Hepatocyte (in vitro differentiated cells): ENCODE data around the gene SLC1A5. TPM values are rescaled to one million over a fixed set of nuclear protein-coding genes. Genes with fewer than 3 reads are reported as not detected.

Source experiments
- DNase-seq: peaks from one replicate; pipeline ENCODE4 v3.0.0-alpha.2; 2016; ENCODE audit warnings: low spot score
- H2AFZ ChIP-seq: fragments of 200-600 bp; sonication (generic); 2 replicates; pipeline ENCODE4 v1.6.0; 2016; ENCODE audit warnings: antibody characterized with exemption, mild to moderate bottlenecking
- H3K27ac ChIP-seq: fragments of 200-600 bp; sonication (generic); 2 replicates; pipeline ENCODE4 v1.5.1; 2016; ENCODE audit warnings: mild to moderate bottlenecking
- H3K27me3 ChIP-seq: fragments of 200-600 bp; sonication (generic); 2 replicates; pipeline ENCODE4 v1.6.1; 2016
- H3K36me3 ChIP-seq: fragments of 200-600 bp; sonication (generic); replicated peaks from 2 replicates; pipeline ENCODE4 v1.5.1; 2016; ENCODE audit warnings: low read depth; ENCODE audit not compliant: insufficient read depth
- H3K4me1 ChIP-seq: fragments of 200-600 bp; sonication (generic); 2 replicates; pipeline ENCODE4 v1.5.1; 2016; ENCODE audit warnings: mild to moderate bottlenecking, moderate library complexity; ENCODE audit not compliant: insufficient read depth
- H3K4me2 ChIP-seq: fragments of 200-600 bp; sonication (generic); 2 replicates; pipeline ENCODE4 v1.6.0; 2016
- H3K4me3 ChIP-seq: fragments of 200-600 bp; sonication (generic); 2 replicates; pipeline ENCODE4 v1.5.1; 2016; ENCODE audit warnings: mild to moderate bottlenecking
- H3K79me2 ChIP-seq: fragments of 200-600 bp; sonication (generic); 2 replicates; pipeline ENCODE4 v1.6.0; 2017; ENCODE audit warnings: mild to moderate bottlenecking
- H3K9me2 ChIP-seq: fragments of 200-600 bp; sonication (generic); replicated peaks from 2 replicates; pipeline ENCODE4 v1.6.0; 2017; ENCODE audit warnings: mild to moderate bottlenecking; ENCODE audit not compliant: insufficient read depth
- H3K9me3 ChIP-seq: fragments of 200-600 bp; sonication (generic); 2 replicates; pipeline ENCODE4 v1.5.1; 2016; ENCODE audit warnings: low read depth, mild to moderate bottlenecking
- H4K20me1 ChIP-seq: fragments of 200-600 bp; sonication (generic); 2 replicates; pipeline ENCODE4 v1.6.0; 2016; ENCODE audit warnings: mild to moderate bottlenecking; ENCODE audit not compliant: insufficient read depth, poor library complexity, severe bottlenecking
- CTCF ChIP-seq: fragments of 200-600 bp; sonication (generic); IDR thresholded peaks from 2 replicates; pipeline ENCODE4 v1.5.1; 2016; ENCODE audit warnings: antibody characterized with exemption, mild to moderate bottlenecking; ENCODE audit not compliant: poor library complexity
- EZH2 ChIP-seq: fragments of 200-600 bp; sonication (generic); IDR thresholded peaks from 2 replicates; pipeline ENCODE4 v1.6.1; 2016; ENCODE audit warnings: antibody characterized with exemption, mild to moderate bottlenecking, borderline replicate concordance
- EZH2phosphoT487 ChIP-seq: fragments of 200-600 bp; sonication (generic); IDR thresholded peaks from one replicate; pipeline ENCODE4 v1.6.1; 2018; ENCODE audit warnings: antibody characterized with exemption, mild to moderate bottlenecking, low read depth, moderate library complexity; ENCODE audit not compliant: unreplicated experiment, severe bottlenecking
- WGBS: methylation state at CpG from one replicate; pipeline ENCODE4 v1.1.6; 2016; ENCODE audit warnings: low lambda C conversion rate; ENCODE audit errors: missing lambda C conversion rate; 5-methylcytosine and 5-hydroxymethylcytosine counted together
- polyA plus RNA-seq: library from polyadenylated mRNA; unstranded; fragments of >200 nt; fragmentation: Nextera tagmentation; extraction: Ambion mirVana; gene quantifications from 2 replicates; pipeline ENCODE4 v1.2.1, GENCODE V29; 2016
- total RNA-seq: library from RNA; depleted of rRNA; stranded (reverse); fragments of >200 nt; gene quantifications from 2 replicates; pipeline ENCODE4 v1.2.3, GENCODE V29; 2014

Gene SLC1A5
- total and polyA plus RNA-seq, 2 experiments from 2014 or later, result 87.9 to 171 TPM

DNA sequence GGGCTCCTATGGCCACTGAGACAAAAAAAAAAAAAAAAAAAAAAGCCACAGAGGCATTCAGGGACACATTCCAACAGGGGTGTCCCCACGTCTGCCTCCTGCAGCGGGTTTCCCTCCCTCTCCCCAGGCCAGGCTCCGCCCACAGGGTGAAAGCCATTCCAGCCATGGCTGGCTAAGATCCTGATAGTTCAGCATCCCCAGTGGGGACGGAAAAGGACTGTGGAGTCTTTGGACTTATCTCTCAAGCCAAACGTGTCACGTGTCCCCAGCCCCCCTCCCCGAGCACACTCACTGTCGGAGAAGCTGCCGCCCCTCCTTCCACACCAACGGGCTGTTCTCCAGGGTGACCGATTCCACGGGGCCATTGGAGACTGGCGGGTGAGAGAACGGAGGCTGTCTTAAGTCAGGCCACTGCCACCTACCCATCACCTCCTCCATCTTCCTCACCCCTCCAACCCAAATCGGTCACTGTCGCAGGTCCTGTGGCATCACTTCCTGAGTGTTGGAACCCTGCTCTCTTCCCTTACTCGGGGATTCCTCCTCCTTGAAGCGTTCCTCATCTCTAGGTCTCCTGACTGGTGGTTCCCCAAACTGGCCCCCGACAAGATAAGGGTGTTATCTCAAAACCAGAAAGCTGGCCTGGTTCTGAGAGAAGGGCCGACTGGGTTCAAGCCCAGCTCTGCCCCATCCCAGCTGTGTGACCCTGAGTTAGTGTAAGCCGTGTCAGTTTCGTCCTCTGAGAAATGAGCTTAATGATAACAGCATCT is 51.7 kb downstream of the SLC1A5 start:
- no peaks in the 10 kb centered on the region for H3K27me3 ChIP-seq
- peaks cover 59% of the 10 kb centered on the region for H4K20me1 ChIP-seq
- no peak for DNase-seq
- H3K4me2 ChIP-seq, result no peak overlapping the region
- H3K4me3 ChIP-seq, result no peak overlapping the region
- H3K9me3 ChIP-seq, result no peaks in the 10 kb centered on the region
- H3K36me3 ChIP-seq, result no peaks in the 10 kb centered on the region
- WGBS, result 87% methylated on average over 22 of the region's 22 CpGs
- TF ChIP-seq EZH2phosphoT487, result no peak
- no peak for TF ChIP-seq CTCF
- TF ChIP-seq EZH2, result no peak
- no peaks in the 10 kb centered on the region for H3K9me2 ChIP-seq
- no peaks in the 10 kb centered on the region for H3K4me1 ChIP-seq
- peaks cover 70% of the 10 kb centered on the region for H3K79me2 ChIP-seq
- no peak overlapping the region for H2AFZ ChIP-seq
- no peak overlapping the region for H3K27ac ChIP-seq

GRCh38 chr19:46733690-46734292 is 54.6 kb downstream of the SLC1A5 start:
- DNase-seq, result no peak
- Histone ChIP-seq H3K27ac (no peak overlapping the region), H4K20me1 (peaks cover 37% of the 10 kb centered on the region), H3K9me3 (no peaks in the 10 kb centered on the region), H3K79me2 (peaks cover 41% of the 10 kb centered on the region), H3K36me3 (no peaks in the 10 kb centered on the region), H3K4me2 (no peak overlapping the region), H3K9me2 (no peaks in the 10 kb centered on the region), H3K4me3 (no peak overlapping the region), H2AFZ (no peak overlapping the region), H3K4me1 (no peaks in the 10 kb centered on the region), H3K27me3 (no peaks in the 10 kb centered on the region)
- TF ChIP-seq EZH2phosphoT487 (no peak), EZH2 (no peak), CTCF (no peak)
- 95% methylated on average over 11 of the region's 11 CpGs for WGBS

DNA sequence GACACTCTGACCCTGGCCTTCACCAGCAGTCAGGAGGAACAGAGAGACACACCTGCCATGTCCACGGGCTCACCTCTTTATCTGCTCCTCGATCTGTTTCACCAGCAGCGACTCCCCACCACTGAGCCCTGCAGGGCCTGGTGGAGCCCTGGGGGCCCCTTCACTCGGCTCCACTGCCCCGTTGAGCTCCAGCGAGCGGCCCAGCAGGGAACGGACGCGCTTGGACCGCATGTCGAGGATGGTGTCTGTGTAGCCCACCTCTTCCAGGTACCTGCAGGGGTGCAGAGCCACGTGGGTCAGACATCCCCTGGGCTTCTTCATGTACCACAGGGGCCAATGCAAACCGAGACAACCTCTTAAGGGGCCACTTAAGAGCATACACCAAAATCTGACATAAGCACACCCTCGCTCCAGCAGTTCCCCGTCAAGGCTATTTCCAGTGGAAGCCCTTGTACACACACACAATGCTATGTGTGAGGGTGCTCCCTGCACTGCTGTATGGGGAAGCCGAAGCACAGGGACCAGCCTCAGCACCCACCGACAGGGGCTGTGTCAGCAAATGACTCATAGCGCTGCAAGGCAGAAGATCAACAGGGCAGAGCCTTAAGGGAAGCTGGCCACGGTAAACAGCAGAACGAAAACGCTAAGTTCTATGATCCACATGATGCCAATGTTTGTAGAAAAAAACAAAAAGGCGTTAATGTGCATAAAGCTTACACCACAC is 55.3 kb downstream of the SLC1A5 start:
- Histone ChIP-seq H3K4me2 (no peak overlapping the region), H3K4me3 (no peak overlapping the region), H3K9me3 (no peaks in the 10 kb centered on the region), H4K20me1 (peaks cover 35% of the 10 kb centered on the region), H2AFZ (no peak overlapping the region), H3K27me3 (no peaks in the 10 kb centered on the region), H3K27ac (no peak overlapping the region), H3K4me1 (no peaks in the 10 kb centered on the region), H3K79me2 (peaks cover 38% of the 10 kb centered on the region), H3K9me2 (no peaks in the 10 kb centered on the region), H3K36me3 (no peaks in the 10 kb centered on the region)
- WGBS, result 93% methylated on average over 23 of the region's 23 CpGs
- DNase-seq, result no peak
- no peak for TF ChIP-seq EZH2phosphoT487
